ENCODE measurements around the gene LAMTOR2.

The LAMTOR2 gene

DNA sequence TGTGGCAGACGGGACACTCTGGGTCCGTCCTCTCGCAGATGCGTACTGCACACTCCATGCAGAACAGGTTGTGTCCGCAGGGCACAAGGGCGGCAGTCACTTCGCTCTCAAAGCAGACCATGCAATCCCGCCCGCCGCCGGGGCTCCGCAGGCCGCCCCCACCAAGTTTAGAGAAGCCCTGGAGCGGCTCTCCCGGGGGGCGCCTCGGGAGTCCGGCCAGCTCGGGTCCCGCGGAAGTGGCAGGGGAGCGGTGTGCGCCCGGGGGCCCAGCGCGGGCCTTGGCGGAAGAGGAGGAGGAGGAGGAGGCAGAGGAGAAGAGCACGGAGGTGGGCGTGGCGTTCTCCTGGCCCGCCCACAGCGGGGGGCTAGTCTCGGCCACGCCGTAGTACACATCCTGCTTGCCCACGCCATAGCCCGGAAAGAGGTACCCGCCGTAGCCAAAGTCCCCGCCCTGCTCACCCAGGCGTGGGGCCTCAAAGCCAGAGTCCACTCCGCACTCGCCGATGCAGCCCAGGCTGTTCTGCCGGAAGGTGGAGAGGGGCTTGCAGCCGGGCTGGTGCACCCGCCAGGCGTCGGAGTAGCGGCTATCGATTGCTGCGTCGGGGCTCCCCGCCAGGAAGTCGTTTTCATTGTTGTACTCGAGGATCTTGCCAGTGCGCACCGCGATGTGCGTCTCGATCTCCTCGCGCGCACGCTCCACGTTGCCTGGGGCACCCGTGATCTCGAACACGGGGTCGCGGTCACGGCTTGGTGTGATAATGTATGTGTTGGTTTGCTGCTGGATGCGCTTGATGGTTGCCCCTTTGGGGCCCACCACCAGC is 22.2 kb downstream of the LAMTOR2 start:
- no peak for DNase-seq

DNA sequence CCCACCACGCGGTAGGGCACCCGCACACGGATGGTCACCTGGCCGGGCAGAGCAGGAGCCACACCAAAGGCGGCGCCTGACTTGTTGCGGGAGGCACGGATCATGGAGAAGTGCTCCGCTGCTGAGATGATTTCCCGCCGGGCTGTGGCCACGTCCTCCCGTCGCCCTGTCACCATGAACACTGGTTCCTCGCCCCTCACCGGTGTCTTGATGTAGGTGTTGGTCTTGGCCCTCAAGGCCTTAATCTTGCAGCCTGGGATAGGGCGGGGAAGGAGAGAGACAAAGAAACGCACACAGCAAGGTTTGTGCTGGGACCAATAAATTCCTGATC is 22.8 kb downstream of the LAMTOR2 start:
- no peak for DNase-seq

DNA sequence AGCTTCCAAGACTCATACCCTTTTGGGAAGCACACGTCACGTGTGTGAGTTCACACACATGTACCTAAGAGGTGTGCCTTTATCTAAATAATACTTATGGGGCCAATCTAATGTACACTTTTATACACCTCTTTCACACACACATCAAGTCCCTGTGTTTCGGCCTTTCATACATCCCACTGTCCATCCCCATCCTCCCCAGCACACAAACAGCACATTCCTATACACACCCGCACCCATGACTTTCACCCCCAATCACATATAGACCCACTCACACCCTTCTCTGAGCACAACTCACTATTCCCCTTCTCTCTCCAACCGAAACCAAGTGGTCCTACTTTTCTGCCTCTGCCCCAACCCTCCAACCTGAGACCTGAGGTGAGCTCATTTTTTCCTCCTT is 24.1 kb downstream of the LAMTOR2 start:
- DNase-seq: no peak

DNA sequence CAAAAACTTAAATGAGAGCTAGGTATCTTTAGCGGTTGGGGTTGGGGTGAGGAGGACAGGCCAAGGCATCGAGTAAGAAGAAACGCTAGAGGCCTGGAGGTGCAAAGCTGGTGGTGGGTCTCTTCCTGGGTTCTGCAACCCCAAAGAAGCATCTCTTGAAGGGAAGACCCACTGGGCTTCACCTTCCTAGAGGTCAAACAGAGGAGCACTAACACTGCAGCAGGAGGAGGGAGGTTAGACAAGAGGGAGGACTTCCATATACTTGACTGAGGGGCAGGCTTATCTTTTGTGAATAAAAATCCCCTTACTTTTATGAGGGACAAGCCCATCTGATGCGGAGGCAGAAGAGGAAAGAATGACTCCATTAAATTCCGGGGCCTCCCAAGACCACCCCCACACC is 25.2 kb downstream of the LAMTOR2 start:
- DNase-seq: no peak

DNA sequence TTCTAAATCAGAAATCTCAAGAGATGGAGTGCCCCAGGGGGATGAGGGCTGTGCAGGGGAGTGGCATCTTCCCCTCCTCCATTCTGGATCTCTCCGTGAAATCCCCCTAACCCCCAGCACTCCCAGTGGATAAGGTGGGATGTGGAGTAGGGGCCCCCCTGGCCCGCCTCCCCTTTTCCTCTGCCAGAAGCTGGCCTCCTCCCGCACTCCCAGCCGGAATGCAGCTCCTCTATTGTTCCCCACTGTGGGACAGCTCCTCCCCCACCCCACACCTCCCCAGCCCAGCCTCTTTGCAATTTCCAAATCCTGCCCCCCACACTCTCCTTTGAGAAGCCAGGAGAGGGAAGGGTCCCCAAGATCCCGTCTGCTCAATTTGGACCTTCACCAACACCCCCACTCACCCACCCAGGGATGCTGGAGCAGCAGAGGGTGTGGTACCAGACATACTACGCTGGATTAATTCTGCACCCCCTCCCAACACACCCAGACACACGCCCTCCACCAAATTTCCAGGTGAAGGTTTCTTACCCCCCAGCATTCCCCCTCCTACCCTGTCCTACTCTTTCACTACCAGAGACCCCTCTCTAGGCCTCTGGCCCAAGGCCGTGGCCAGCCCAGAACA is 25.8 kb downstream of the LAMTOR2 start:
- DNase-seq: no peak

DNA sequence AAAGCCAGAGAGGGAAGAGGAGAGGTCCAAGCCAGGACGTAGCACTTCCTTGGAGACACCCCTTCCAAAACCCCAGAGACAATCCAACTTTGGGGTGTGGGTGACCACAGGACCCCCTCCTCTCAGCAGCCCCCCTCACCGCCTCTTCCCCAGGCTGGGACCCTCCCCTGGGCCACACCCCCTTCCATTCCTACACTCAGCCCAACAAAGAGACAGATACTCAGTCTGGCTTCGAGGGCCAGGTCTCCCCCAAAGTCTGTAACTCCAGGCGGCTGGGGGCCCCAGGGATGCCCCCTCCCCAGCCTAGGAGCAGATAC is 26.2 kb downstream of the LAMTOR2 start:
- no peak for DNase-seq

DNA sequence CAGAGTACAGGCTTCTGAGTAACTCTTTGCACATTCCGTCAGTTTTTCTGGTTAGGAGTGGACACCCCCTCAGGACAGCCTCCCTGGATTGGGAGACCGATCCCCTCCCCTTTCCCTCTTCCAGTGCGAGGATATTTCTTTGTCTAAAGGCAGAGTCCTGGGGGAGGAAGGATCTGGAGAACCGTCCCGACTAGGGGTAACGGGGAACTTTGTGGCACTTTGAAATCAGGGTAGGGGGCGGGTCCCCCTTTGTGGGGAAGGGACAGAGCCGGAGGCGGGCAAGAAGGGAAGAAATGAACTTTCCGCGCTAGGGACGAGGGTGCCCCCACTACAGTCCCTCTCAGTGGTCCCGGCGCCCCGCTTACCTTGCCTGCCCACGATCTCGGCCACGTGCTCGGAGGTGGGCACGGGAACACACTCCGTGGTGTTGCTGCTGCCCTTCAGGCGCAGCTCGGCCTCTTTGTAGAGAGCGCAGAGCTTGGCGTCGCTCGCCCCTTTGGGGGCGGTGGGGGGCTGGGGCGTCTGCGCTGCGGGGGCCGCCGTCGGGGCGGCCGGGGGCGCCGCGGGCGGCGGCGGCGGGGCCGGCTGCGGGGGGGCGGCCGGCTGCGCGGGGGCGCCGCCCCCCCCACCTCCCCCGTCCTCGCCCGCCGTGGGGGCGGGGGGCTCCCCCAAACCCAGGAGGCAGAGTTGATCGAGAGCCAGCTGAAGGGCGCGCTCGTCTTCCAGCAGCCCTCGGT is 26.8 kb downstream of the LAMTOR2 start:
- no peak for DNase-seq

DNA sequence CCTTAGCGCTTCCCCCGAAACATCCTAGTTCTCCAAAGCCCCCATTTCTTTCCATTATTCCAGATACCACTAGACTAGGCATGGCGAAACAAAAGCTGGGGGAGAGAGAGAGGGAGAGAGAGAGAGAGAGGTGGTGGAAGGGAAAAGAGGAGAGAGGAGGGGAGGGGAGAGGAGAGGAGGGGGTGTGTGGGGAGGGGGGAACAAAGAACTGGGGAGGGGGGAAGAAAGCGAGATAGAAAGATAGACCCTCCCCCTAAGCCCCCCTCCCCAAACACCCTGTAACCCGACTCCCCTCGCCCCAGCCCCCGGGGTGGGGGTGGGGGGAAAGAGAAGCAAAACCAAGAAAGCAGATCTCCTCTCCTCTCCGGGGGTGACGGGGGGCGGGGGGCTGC is 27.3 kb downstream of the LAMTOR2 start:
- no peak for DNase-seq

DNA sequence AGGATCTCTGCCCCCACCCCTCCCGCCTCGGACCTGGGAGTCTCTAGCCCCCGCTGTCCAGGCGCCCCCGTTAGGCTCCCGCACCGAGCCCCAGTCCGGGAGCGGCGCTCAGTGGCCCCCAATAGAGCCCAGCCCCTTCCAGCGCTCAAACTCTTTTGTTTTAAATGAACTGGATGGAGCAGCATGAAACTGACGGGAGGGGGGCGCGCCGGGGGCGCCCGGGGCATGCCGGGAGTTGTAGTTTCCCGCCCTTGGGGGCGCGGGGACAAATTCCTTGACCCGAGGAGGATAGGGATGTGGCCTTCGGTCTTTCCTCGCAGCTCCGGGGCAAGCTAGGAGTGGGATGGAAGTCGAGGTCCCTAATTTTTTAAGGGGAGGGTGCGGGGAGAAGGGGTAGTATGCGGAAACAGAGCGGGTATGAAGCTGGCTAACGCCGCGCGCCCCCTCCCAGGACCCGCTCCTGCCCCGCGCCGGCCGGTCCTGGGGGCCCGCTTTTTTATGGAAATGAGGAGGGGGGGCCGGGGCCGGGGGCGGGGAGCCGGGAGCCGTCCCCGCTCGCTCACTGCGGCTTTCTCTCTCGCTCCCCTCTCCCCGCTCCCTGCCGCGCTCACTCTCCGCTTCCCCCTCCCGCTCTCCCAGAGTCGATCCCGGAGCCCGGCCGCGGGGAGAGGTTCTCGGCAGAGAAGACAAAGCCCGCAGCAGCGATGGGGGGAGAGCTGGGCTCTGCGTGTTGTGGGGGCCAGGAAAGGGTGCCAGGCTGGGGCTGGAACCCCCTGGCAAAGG is 27.9 kb downstream of the LAMTOR2 start, which contains the start of gene MEX3A:
Gene MEX3A (minus strand): TSS at position 157 of the 783 bp plus-strand sequence. CDS start 467 bp downstream, outside the sequence.
- DNase-seq: peak; percentile 66

DNA sequence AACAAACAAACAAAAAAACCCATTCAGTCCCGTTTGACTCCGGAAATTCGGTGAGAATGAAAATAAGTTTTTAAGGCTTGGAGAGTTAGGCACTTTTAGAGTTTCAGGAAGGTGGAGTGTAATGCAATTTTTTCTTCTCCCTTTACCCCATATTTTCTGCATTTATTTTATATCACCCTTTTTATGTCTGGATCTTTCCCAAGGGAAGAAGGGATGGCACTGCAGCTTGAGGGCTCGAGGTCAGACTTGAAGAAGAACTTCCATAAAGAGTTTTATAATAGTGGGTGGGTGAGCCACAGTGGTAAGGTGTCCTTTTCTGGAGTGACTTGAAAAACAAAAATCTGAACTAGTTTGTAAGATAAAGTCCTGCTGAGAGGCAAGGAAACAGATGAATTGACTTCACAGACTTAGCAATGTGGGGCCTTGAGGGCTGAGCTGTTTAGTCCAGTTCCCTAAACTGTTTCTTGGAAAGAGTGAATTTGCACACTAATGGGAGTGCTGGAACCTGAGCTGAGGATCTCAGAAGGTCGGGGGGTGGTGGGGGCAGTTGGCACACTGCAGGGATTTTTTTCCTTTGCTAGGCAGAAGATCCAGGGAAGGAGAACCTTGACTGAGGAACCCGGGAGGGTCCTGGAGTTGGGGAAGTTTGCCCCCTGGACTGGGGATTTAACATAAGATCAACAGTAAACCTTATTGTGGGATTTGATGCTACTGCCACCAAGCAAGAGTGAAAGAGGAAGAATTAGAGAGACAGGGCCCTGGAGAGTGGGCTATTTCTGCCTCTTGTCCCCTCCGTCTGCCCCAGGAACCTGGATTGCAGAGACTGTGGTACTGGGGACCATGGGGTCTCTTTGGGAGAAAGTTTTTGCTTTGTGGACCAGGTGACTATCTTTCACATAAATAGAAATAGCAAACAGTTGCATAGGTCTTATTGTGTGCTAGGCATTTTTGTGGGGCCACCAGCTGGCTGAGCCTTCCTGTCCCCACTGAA is 29.5 kb downstream of the LAMTOR2 start:
- DNase-seq: no peak

DNA sequence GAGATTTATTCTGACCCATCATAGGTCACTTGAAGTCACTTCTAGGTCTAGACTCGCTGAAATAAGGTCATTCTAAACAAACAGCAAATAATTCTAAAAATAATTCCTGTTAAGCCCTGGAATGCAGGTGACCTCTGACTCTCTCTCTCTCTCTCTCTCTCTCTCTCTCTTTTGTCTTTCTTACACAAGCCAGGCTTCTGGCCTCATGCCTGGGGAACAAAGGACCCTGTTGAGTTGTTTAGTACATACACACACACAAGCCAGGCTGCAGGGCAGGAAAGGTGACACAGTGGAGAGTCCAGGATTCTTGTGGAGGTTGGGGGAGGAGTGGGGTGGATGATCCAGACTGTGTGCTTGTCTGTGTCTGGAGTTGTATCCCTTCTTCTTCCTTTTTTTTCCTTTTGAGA is 31.7 kb downstream of the LAMTOR2 start:
- DNase-seq: no peak

DNA sequence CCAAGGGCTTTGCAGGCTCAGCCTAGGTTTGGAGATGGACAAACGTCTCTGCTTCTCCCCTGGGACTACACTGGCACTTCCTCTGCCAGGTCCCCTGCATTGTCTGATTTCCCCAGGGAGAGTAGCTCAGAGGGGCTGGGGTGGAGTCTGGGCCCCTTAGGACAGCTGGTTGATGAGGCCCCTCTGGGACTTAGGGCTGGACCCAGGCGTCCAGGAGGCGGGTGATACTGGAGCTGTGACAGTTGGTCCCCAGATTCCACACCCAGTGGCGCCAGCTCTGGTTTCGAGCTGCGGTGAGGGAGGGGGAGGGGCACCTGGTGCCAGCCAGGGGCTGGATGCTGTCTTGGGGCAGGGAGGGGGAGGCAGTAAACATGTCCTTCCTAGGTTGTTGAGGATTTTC is 35.1 kb downstream of the LAMTOR2 start:
- no peak for DNase-seq

DNA sequence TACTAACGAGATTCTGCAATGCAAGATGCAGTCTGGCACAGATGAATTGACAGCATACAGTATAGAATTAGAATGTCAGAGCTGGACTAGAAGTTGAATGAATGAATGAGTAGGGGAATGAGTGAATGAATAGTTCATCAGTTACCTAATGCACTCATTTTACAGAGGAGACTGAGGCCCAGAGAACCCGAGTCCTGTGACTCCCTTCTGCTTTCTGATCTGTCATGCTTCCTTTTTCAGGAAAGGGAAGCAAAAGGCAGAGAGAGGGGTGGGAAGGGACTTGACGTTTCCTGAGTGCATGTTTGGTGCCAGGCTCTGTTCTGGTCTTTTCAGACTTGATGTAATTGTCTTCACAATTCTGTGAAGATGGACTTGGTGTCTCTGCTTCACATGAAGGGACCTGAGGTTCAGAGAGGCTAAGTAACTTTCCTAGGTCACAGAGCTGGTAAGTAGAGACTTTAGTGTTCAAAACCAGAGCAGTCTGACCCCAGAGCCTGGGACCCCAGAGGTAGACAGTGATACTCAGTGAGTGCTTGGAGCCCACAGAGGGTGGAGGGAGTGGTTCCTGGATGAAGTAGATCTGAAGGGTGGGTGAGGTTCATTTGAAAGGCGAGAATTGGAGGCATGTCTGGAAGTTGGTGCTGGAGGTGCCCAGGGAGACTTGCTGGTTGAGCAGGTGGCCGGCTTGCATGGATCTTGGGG is 35.7 kb downstream of the LAMTOR2 start:
- DNase-seq: no peak

DNA sequence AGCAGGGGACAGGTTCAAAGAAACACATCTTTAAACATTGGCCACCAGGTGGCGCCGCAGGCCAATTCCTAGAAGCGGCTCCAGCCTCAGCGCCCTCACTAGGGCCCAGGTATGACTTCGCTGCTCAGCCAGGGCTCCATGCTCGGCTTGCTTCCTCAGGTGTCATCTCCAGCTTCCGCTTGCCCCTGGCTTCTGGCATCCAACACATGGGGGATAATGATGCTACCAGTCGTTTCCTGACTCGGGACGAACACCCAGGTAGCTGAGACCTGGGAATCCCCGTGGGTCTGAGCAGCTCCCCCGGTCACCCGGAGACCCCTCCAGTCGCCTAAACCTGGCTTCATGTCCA is 36.2 kb downstream of the LAMTOR2 start:
- peak; percentile 91 for DNase-seq

DNA sequence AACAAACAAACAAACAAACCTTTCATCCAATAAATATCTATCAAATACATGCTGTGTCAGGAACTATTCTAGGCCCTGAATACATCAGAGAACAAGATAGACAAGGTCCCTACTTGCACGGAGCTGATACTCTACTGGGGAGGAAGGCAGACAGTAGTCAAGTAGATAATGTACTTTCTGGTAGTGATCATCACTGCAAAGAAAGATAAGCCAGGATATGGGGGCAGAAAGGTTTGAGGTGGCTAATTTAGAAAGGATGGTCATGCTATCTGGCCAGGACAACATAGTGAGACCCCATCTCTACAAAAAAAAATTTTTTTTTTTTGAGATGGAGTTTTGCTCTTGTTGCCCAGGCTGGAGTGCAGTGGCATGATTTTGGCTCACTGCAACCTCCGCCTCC is 37.0 kb downstream of the LAMTOR2 start:
- DNase-seq: no peak

DNA sequence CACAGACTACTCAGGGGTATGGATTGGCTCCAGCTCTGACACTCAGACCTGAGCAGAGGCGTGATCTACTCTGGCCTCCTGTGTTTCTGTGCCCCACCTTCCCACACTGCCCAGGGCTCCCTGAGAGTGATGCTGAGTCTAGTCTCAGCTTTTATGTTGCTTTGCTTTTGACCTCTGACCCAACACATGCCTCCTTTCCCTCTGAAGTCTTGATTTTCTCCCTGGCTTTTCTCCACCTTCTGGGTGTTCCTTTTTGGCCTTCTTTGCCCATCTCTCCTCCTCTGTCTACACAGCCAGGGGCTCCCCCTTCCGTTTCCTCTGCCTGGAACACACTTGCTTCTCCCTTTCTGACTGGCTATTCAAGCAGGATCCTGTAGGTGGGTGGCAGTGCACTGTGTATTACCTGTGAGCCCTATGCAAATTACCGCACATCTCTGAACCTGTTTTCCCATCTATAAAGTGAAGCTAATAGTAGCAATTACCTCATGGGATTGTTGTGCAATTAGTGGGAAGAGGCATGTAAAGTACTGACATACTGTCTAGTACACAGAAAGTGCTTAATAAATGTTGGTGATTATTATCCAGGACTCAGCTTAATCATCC is 41.4 kb downstream of the LAMTOR2 start:
- DNase-seq: no peak

DNA sequence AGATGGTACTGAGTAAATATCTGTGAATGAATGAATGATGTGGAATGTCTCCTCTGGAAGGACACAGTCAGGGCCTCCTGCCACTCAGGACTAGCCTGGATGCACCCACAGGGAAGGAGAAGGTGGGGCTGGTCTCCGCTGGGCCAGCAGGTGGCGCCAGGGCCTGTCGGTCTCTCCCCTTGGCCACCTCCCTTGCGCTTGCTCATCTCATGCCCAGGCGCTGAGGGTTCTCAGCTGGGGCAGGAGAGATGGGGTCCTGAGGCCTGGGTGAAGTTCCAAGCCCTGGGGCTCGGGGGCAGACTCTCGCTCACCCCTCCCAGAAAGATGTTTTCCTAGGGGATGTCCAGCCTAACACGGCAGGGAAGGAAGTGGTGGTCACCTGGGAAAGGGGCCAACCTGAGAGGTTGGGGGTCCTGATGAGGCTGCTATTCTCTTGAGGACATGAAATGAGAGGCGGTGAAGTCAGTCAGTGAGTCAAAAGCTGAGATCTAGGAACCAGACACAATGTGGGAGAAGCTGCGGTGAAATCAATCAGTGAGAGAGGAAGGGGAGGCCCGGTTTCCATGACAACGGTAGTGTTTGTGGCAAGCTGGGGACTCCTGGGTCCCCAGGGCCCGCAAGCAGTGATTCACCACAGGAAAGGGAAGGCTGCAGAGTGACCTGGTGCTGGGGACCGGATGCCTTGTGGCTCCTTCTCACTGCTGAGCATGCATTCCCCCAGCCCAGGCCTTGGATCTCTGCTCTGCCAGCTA is 42.2 kb downstream of the LAMTOR2 start:
- DNase-seq: peak; percentile 86

DNA sequence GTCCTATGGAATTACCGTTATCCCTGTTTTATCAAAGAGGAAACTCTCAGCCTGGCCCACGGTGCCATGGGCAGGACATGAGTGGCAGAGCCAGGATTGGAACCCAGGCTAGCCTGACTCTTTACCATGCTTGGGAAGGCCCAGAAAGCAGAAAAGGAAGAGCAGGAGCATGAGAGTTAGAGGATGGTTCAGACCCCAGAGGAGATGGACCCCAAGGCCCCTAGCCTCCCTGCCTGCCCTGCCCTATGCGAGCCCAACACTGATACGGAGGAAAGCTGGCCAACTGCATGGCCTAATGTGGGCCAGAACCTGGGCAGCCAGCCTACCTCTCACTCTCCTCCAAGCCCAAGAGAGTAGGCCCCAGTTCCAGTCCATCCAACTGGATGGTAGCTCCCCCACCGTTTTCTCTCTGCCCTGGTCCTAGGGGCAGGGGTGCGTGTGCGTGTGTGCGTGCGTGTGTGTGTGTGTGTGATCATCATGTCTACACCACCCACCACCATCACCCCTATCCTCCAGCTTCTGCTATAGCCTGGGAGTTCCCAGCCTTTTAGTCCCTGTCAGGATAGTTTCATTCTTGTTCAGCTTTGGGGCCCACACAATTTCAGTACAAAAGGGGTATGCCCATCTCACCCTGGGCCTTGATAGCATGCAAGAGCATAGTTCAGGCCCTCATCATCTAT is 43.1 kb downstream of the LAMTOR2 start:
- DNase-seq: peak; percentile 54

DNA sequence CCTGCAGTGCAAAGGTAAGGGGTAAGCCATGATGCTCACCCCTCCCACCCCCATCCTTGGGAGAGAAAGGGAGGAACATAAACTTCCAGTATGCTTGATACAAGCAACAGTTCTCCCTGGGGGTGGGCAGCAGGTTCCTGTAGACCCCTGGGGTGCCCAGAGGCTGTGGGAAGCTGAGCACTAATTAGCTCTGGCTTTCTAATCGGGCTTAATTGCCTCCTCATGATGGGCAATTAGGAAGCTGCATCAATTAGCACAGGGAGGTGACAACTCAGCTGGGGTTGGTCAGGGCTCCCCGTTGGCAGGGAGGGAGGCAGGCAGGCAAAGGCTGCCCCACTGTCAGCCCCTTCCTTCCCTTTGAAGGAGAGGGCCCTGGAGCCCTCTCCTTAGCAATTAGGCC is 44.2 kb downstream of the LAMTOR2 start:
- DNase-seq: no peak

DNA sequence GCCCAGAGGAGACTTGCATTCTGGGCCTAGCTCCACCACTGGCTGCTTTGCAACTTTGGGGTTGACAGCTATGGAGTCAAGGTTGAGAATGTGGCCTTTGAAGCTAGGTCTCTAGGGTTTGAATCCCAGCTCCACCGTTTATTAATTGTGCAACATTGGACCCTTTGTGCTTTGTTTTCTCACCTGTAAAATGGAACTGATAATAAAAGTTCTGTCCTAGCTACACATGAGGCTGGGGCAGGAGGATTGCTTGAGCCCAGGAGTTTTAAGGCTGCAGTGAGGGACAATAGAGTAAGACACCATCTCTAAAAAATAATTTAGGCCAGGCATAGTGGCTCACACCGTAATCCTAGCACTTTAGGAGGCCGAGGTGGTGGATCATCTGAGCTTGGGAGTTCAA is 44.7 kb downstream of the LAMTOR2 start:
- DNase-seq: no peak

All from stimulated activated CD4-positive, alpha-beta T cell treated with anti-CD3 and anti-CD28 coated beads, Interleukin-4, amount 100 ng/mL, for 1 hour (primary cell).